NCI-H524 treated with DMSO at 0.1 percent for 48 hours (cell line): ENCODE measurements around the gene GNG5.
A peak's percentile ranks its signal among the peaks of the same experiment; 100 is the strongest.
"Not testable (repeated sequence)": the region's sequence is repeated elsewhere in the genome, so short reads cannot be mapped to it uniquely, and the experiment has no call there.

Experiments used
- DNase-seq: peaks from one replicate; lab custom pipeline; 2025; lab: John Stamatoyannopoulos, UW

GNG5 gene

GRCh38 chr1:84506002-84506728, at the start of gene GNG5, which contains the start of gene SPATA1:
GNG5 (minus strand) TSS chr1:84506581; CDS start chr1:84506091, 490 bp downstream.
SPATA1 (plus strand) TSS chr1:84506386; CDS start chr1:84516360, 9,974 bp downstream.
- peak; percentile 74 for DNase-seq

GRCh38 chr1:84550826-84551225, 44.4 kb upstream of the GNG5 start:
- no peak for DNase-seq

- DNase-seq: no peak
Measured at GRCh38 chr1:84541679-84542078, 35.3 kb upstream of the GNG5 start.

GRCh38 chr1:84540759-84541158, 34.4 kb upstream of the GNG5 start:
- no peak for DNase-seq

- DNase-seq: no peak
Measured at GRCh38 chr1:84539972-84540371, 33.6 kb upstream of the GNG5 start.

GRCh38 chr1:84538599-84538998, 32.2 kb upstream of the GNG5 start:
- no peak for DNase-seq

GRCh38 chr1:84525779-84526178, 19.4 kb upstream of the GNG5 start:
- DNase-seq: no peak

GRCh38 chr1:84524590-84524989, 18.2 kb upstream of the GNG5 start:
- no peak for DNase-seq

- no peak for DNase-seq
Measured at GRCh38 chr1:84510668-84511067, 4.3 kb upstream of the GNG5 start.

GRCh38 chr1:84510165-84510564, 3.8 kb upstream of the GNG5 start:
- DNase-seq: no peak

- no peak for DNase-seq
Measured at GRCh38 chr1:84509029-84509428, 2.6 kb upstream of the GNG5 start.

- no peak for DNase-seq
Measured at GRCh38 chr1:84508510-84508909, 2.1 kb upstream of the GNG5 start.

GRCh38 chr1:84507887-84508286, 1.5 kb upstream of the GNG5 start:
- DNase-seq: not testable (repeated sequence)

GRCh38 chr1:84506729-84507453, 510 bp upstream of the GNG5 start:
- no peak for DNase-seq

- no peak for DNase-seq
Measured at GRCh38 chr1:84505493-84506001, 834 bp downstream of the GNG5 start.

GRCh38 chr1:84504580-84505492, 1.5 kb downstream of the GNG5 start:
- DNase-seq: no peak

GRCh38 chr1:84502927-84503326, 3.5 kb downstream of the GNG5 start:
- DNase-seq: no peak

GRCh38 chr1:84497631-84498275, 8.6 kb downstream of the GNG5 start:
- DNase-seq: no peak

GRCh38 chr1:84496498-84496897, 9.9 kb downstream of the GNG5 start:
- DNase-seq: no peak

- DNase-seq: no peak
Measured at GRCh38 chr1:84493747-84494146, 12.6 kb downstream of the GNG5 start.

GRCh38 chr1:84492726-84493125, 13.7 kb downstream of the GNG5 start:
- DNase-seq: no peak

- DNase-seq: no peak
Measured at GRCh38 chr1:84489766-84490165, 16.6 kb downstream of the GNG5 start.
